Endothelial cell of umbilical vein (primary cell): ENCODE results near the gene CHM.

Experiments
- CTCF ChIP-seq, 2 donors: IDR thresholded peaks; 1 replicate in 1 of 2; 2 replicates in 1 of 2; pipeline ENCODE4 v1.5.1; 2011; ENCODE audit warnings: low read length in 2 of 2, mild to moderate bottlenecking in 2 of 2, moderate library complexity in 2 of 2, control low read depth in 1 of 2, inconsistent platforms in 1 of 2, low read depth in 1 of 2; ENCODE audit not compliant: insufficient read depth in 1 of 2; ENCODE audit errors: extremely low read depth in 1 of 2
- EZH2 ChIP-seq: IDR thresholded peaks from 2 replicates; pipeline ENCODE4 v1.6.1; 2012; ENCODE audit warnings: borderline replicate concordance, low read depth, mild to moderate bottlenecking, moderate library complexity, low read length, inconsistent platforms; ENCODE audit not compliant: severe bottlenecking
- GATA2 ChIP-seq: IDR thresholded peaks from 2 replicates; pipeline ENCODE4 v1.7.0; 2011; ENCODE audit warnings: low read depth, mild to moderate bottlenecking, moderate library complexity, mixed read lengths, low read length; ENCODE audit not compliant: insufficient read length, insufficient read depth
- MAX ChIP-seq: IDR thresholded peaks from 2 replicates; pipeline ENCODE4 v1.6.1; 2011; ENCODE audit not compliant: insufficient read depth, insufficient read length
- MYC ChIP-seq: IDR thresholded peaks from one replicate; pipeline ENCODE4 v1.6.1; 2011; ENCODE audit warnings: mild to moderate bottlenecking, low read depth, low read length
- POLR2A ChIP-seq: IDR thresholded peaks from 2 replicates; pipeline ENCODE4 v1.6.1; 2012; ENCODE audit warnings: low read depth, mild to moderate bottlenecking, control low read depth, low read length

DNA sequence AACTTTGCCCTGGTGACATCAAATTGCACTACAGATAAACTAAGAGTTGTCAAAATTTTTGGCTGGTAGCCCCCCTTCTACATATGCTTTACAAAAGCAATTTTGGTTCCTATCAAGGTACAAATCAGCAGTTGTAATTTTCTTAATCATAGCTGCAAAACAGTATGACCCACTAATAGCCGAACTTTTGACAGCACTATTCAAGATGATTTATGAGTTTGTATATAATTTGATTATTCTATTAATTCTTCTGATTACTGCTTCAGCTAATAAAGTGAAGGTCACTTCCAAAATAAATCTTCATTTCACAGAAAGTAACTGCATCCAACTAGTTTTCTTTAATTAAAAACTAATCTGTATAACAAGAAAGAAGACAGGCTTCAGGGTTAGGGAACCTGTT, 119.6 kb downstream of the CHM start:
- TF ChIP-seq MAX = no peak
- TF ChIP-seq CTCF (IDR thresholded peaks at IDR 0.05; ENCODE audit: extremely low read depth in 1 of 2, insufficient read depth in 1 of 2, low read depth in 1 of 2, low read length in 2 of 2) = no peak
- TF ChIP-seq MYC = no peak
- no peak for TF ChIP-seq GATA2
- no peak for TF ChIP-seq EZH2
- no peak for TF ChIP-seq POLR2A
